Rectal smooth muscle tissue (tissue), 1 donor: ENCODE results near the gene MLIP.
"Not testable (repeated sequence)": the region's sequence is repeated elsewhere in the genome, so short reads cannot be mapped to it uniquely, and the experiment has no call there.

Experiments
- H3K27ac ChIP-seq: one replicate; pipeline ENCODE4 v1.7.0; 2013; ENCODE audit warnings: low read depth, low read length, inconsistent platforms
- H3K27me3 ChIP-seq: one replicate; pipeline ENCODE4 v1.7.0; 2013; ENCODE audit warnings: low read length; ENCODE audit not compliant: control insufficient read depth, insufficient read depth
- H3K36me3 ChIP-seq: one replicate; pipeline ENCODE4 v1.7.0; 2013; ENCODE audit warnings: low read length; ENCODE audit not compliant: control insufficient read depth, insufficient read depth
- H3K4me1 ChIP-seq: one replicate; pipeline ENCODE4 v1.7.0; 2013; ENCODE audit warnings: low read length; ENCODE audit not compliant: control insufficient read depth, insufficient read depth
- H3K4me3 ChIP-seq: one replicate; pipeline ENCODE4 v1.7.0; 2013; ENCODE audit warnings: low read length
- H3K9ac ChIP-seq: one replicate; pipeline ENCODE4 v1.7.0; 2013; ENCODE audit warnings: low read length

Gene MLIP

GRCh38 chr6:54111341-54112045 lies at the start of gene MLIP:
Gene MLIP, plus strand, starts transcription at chr6:54111443. Its CDS starts 37 bp downstream, at chr6:54111480.
- Histone ChIP-seq H3K27ac (no peak within 1 kb of the TSS), H3K4me1 (no peaks in the 10 kb centered on the region), H3K36me3 (no peaks in the 10 kb centered on the region), H3K4me3 (no peak within 1 kb of the TSS), H3K9ac (no peak within 1 kb of the TSS), H3K27me3 (no peaks in the 10 kb centered on the region)

GRCh38 chr6:54063228-54063539 lies 48.1 kb upstream of the MLIP start:
- Histone ChIP-seq H3K27ac (no peak overlapping the region), H3K36me3 (no peaks in the 10 kb centered on the region), H3K4me3 (no peak overlapping the region), H3K9ac (no peak overlapping the region), H3K4me1 (no peaks in the 10 kb centered on the region), H3K27me3 (no peaks in the 10 kb centered on the region)

- Histone ChIP-seq H3K27ac (no peak overlapping the region), H3K4me1 (no peaks in the 10 kb centered on the region), H3K4me3 (no peak overlapping the region), H3K9ac (no peak overlapping the region), H3K36me3 (no peaks in the 10 kb centered on the region), H3K27me3 (no peaks in the 10 kb centered on the region)
These were observed 42.5 kb upstream of the MLIP start for GRCh38 chr6:54068694-54069093.

GRCh38 chr6:54070025-54070424 lies 41.2 kb upstream of the MLIP start:
- Histone ChIP-seq H3K36me3 (no peaks in the 10 kb centered on the region), H3K27me3 (no peaks in the 10 kb centered on the region), H3K9ac (no peak overlapping the region), H3K4me1 (no peaks in the 10 kb centered on the region), H3K4me3 (no peak overlapping the region), H3K27ac (no peak overlapping the region)

- Histone ChIP-seq H3K9ac (no peak overlapping the region), H3K4me3 (no peak overlapping the region), H3K27ac (no peak overlapping the region), H3K36me3 (no peaks in the 10 kb centered on the region), H3K27me3 (no peaks in the 10 kb centered on the region), H3K4me1 (no peaks in the 10 kb centered on the region)
These were observed 39.4 kb upstream of the MLIP start for GRCh38 chr6:54071821-54072340.

- Histone ChIP-seq H3K27ac (no peak overlapping the region), H3K9ac (no peak overlapping the region), H3K4me3 (no peak overlapping the region), H3K36me3 (no peaks in the 10 kb centered on the region), H3K4me1 (no peaks in the 10 kb centered on the region), H3K27me3 (no peaks in the 10 kb centered on the region)
These were observed 38.5 kb upstream of the MLIP start for GRCh38 chr6:54072635-54073313.

- Histone ChIP-seq H3K27me3 (no peaks in the 10 kb centered on the region), H3K36me3 (no peaks in the 10 kb centered on the region), H3K27ac (no peak overlapping the region), H3K4me1 (no peaks in the 10 kb centered on the region), H3K9ac (no peak overlapping the region), H3K4me3 (no peak overlapping the region)
These were observed 37.8 kb upstream of the MLIP start for GRCh38 chr6:54073487-54073886.

- Histone ChIP-seq H3K4me3 (no peak overlapping the region), H3K27me3 (no peaks in the 10 kb centered on the region), H3K27ac (no peak overlapping the region)
These were observed 37.1 kb upstream of the MLIP start for GRCh38 chr6:54074109-54074508.

GRCh38 chr6:54074578-54075195 lies 36.6 kb upstream of the MLIP start:
- H3K36me3 ChIP-seq = no peaks in the 10 kb centered on the region
- H3K4me1 ChIP-seq = no peaks in the 10 kb centered on the region
- no peaks in the 10 kb centered on the region for H3K27me3 ChIP-seq
- no peak overlapping the region for H3K4me3 ChIP-seq
- no peak overlapping the region for H3K27ac ChIP-seq
- no peak overlapping the region for H3K9ac ChIP-seq

More at GRCh38 chr6:54074109-54074508, 37.1 kb upstream of the MLIP start:
- Histone ChIP-seq H3K4me1 (no peaks in the 10 kb centered on the region), H3K36me3 (no peaks in the 10 kb centered on the region), H3K9ac (no peak overlapping the region)

GRCh38 chr6:54076159-54076789 lies 35.0 kb upstream of the MLIP start:
- H3K27ac ChIP-seq = no peak overlapping the region
- no peaks in the 10 kb centered on the region for H3K4me1 ChIP-seq
- H3K27me3 ChIP-seq = no peaks in the 10 kb centered on the region
- no peak overlapping the region for H3K9ac ChIP-seq
- no peak overlapping the region for H3K4me3 ChIP-seq
- no peaks in the 10 kb centered on the region for H3K36me3 ChIP-seq

- H3K4me1 ChIP-seq, H3K27me3 ChIP-seq: not testable (repeated sequence)
These were observed 29.7 kb upstream of the MLIP start for GRCh38 chr6:54081499-54081898.

GRCh38 chr6:54083287-54083686 lies 28.0 kb upstream of the MLIP start:
- Histone ChIP-seq H3K4me1 (peaks cover 4% of the 10 kb centered on the region), H3K9ac (no peak overlapping the region), H3K4me3 (no peak overlapping the region), H3K36me3 (no peaks in the 10 kb centered on the region), H3K27ac (no peak overlapping the region), H3K27me3 (no peaks in the 10 kb centered on the region)

More at GRCh38 chr6:54081499-54081898, 29.7 kb upstream of the MLIP start:
- not testable (repeated sequence) for H3K27ac ChIP-seq, H3K4me3 ChIP-seq, H3K36me3 ChIP-seq, H3K9ac ChIP-seq
